Activated naive CD8-positive, alpha-beta T cell treated with anti-CD3 and anti-CD28 coated beads, Interleukin-2, amount 10 ng/mL, durations not matched to agents 7 days and 5 days (primary cell): ENCODE data around the gene DPP6. TPM values are rescaled to one million over a fixed set of nuclear protein-coding genes. Genes with fewer than 3 reads are reported as not detected.

Experiments used
- ATAC-seq: fragments of 150-1000 bp; cut with Tn5 transposase; one replicate; pipeline ENCODE4 v1.10.0; 2021; ENCODE audit warnings: low read depth, moderate library complexity
- POLR2A ChIA-PET: fragments of 350-600 bp; sonication (Branson Sonifier 250); formaldehyde crosslinking; loops from one replicate; lab custom pipeline; 2021; ENCODE audit warnings: antibody characterized with exemption; lab: Charles Lee
- DNase-seq: peaks from one replicate; pipeline ENCODE4 v3.0.0; 2021
- H3K27ac Mint-ChIP-seq: one replicate; pipeline ENCODE4 v1.8.0; 2022; ENCODE audit warnings: mild to moderate bottlenecking, mixed read lengths
- H3K27me3 Mint-ChIP-seq: one replicate; pipeline ENCODE4 v1.8.0; 2022; ENCODE audit warnings: mild to moderate bottlenecking, moderate library complexity, mixed read lengths
- H3K36me3 Mint-ChIP-seq: one replicate; pipeline ENCODE4 v1.8.0; 2021; ENCODE audit warnings: mild to moderate bottlenecking, mixed read lengths
- H3K4me1 Mint-ChIP-seq: one replicate; pipeline ENCODE4 v1.8.0; 2021; ENCODE audit warnings: mixed read lengths
- H3K4me3 Mint-ChIP-seq: one replicate; pipeline ENCODE4 v1.8.0; 2022; ENCODE audit warnings: mild to moderate bottlenecking, moderate library complexity, mixed read lengths
- H3K9me3 Mint-ChIP-seq: one replicate; pipeline ENCODE4 v1.8.0; 2021; ENCODE audit warnings: mixed read lengths
- total RNA-seq, 2 experiments: library from RNA; stranded (reverse); gene quantifications; one replicate each; pipeline ENCODE4 v1.2.3, GENCODE V29; 2021

The DPP6 gene
- total RNA-seq, 2 experiments from 2014 or later: not detected

DNA sequence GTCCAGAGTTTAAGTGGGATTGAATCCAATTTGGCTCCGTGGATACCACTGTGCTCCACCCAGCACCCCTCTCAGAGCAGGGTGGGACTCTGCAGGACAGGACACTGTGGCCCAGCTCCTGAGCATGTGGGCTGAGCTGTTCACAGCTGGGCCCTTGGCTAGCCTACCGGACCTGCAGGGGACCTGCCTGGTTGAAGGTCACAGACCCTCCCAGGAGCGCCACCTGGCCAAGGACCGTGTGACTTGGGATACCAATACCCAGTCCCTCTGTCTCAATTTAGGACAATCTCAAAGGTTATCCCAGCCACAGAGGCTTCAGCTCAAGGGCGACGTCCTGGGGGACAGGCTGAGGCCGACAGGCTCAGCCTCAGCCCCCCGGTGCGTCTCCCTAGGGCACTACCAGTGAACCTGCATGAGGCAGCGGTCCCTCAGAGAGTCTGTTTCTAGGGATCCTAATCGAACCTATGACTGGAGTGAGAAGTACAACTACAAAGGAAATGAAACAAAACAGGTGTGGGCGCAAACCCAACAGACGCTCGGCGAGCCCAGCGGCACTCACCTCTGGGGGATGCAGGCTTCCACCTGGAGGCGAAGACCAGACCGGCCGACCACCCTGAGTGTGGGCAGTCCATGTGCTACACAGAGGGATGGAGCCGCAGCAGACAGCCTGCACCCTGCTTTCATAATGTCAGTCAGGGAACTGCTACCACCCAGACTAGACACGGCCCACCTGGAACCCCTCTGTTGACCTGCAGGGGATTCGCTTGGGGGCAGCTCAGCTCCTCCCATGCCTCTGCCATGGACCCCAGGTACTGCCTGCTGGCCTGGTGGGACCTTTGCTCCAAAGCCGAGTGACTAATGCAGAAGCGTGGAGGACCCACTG lies 847.0 kb downstream of the DPP6 start:
- POLR2A ChIA-PET: no interaction called here
- ATAC-seq: no peak
- no peak for DNase-seq
- Mint-ChIP-seq H3K27ac (no peak overlapping the region), H3K36me3 (no peaks in the 10 kb centered on the region), H3K9me3 (no peaks in the 10 kb centered on the region), H3K4me1 (no peaks in the 10 kb centered on the region), H3K27me3 (no peaks in the 10 kb centered on the region), H3K4me3 (no peak overlapping the region)

DNA sequence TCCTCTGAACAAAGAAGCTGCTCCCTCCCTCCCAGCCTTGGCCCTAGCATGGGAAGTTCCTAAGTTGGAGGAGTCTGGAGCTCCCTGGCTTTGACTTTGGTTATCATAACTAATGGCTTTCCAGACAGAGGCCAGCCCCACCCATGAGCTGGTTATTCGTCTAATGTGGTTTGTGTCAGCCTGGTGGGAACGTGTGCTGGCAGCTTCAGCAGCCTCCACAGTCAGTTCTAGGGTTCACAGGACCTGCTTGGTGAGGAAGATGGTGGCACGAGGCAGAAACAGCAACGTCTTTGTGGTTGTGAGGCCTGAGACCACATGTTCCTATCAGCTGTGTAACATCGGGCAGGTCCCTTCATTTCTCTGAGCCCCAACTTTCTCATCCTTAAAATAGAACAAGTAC lies 847.7 kb downstream of the DPP6 start:
- H3K9me3 Mint-ChIP-seq: no peaks in the 10 kb centered on the region
- no peak for ATAC-seq
- no peak for DNase-seq
- no peaks in the 10 kb centered on the region for H3K27me3 Mint-ChIP-seq
- H3K4me3 Mint-ChIP-seq: no peak overlapping the region
- H3K27ac Mint-ChIP-seq: no peak overlapping the region
- no peaks in the 10 kb centered on the region for H3K36me3 Mint-ChIP-seq
- H3K4me1 Mint-ChIP-seq: no peaks in the 10 kb centered on the region
- POLR2A ChIA-PET: no interaction called here

DNA sequence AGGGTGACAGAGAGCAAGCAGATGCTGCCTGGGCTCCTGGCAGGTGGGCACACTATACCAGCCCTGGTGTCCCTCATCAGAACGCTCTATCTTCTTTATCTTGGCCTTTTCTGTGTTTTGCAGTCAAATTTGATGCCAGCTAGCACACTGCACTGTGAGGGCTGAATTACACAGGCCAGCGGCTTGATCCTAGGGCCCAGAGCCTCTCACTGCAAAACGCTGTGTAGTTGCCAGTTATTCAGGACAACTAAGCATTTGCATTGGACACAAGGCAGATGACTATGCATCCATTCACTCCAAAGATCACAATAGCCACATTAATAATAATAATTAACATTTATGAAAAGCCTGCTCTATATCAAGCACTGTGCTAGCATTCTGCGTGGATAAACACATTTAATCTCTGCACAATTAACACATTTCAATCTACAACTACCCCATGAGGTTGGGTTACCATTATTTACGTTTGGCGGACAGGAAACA lies 850.4 kb downstream of the DPP6 start:
- Mint-ChIP-seq H3K4me3 (no peak overlapping the region), H3K9me3 (no peaks in the 10 kb centered on the region), H3K27ac (no peak overlapping the region), H3K36me3 (no peaks in the 10 kb centered on the region), H3K27me3 (no peaks in the 10 kb centered on the region), H3K4me1 (no peaks in the 10 kb centered on the region)
- no peak for DNase-seq
- no peak for ATAC-seq
- POLR2A ChIA-PET: no interaction called here

DNA sequence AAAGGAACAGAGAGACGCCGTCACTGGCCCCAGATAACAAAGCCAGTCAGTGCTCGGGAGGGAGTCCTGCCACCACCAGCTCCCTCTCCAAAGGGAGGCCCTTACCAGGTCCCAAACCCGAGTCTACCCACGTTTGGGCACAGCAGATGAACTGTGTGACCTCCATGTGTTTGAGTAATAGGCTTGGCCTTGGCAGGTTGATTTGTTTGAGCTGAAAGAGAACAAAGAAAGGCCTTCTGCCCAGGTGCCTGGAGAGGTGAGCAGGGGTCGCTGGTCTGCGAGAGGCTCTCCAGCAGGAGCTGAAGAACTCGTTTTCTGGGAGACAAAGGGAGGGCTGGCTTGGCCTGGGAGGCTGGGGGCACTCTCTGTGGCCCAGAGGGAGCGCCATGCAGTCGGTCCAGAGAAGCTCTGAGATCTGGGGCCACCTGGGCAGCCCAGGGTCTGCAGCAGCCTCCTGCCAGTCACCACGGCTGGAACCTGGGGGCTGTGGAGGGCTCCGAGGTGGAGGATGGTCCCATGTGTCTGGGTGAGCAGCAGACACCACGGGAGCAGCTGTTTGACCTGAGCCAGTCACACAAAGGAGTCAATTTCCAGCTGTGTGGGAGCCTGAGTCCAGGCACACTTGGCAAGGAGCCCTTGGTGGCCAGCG lies 851.0 kb downstream of the DPP6 start:
- H3K36me3 Mint-ChIP-seq: no peaks in the 10 kb centered on the region

DNA sequence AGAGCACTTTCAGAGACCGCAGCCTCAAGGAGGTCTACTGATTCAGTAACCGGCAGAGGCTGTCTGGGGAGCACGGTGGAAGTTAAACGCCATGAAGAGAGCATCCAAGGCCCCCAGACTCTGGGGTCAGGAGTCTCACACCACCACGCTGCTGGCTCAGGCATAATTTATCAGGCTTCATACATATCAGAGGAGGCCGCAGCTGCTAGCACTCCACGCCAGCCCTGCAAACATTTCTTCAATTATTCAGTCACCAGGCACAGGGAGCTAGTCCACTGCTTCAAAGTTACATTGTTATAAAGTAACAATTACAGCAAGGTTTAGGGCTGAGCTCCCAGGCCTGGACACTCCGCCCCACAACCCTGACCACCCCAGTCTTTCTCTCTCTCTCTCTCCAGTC lies 852.9 kb downstream of the DPP6 start:
- no peak for ATAC-seq
- H3K9me3 Mint-ChIP-seq: no peaks in the 10 kb centered on the region
- H3K27me3 Mint-ChIP-seq: no peaks in the 10 kb centered on the region
- H3K36me3 Mint-ChIP-seq: no peaks in the 10 kb centered on the region
- DNase-seq: no peak
- H3K4me3 Mint-ChIP-seq: no peak overlapping the region
- H3K27ac Mint-ChIP-seq: no peak overlapping the region
- POLR2A ChIA-PET: no interaction called here
- peaks cover 5% of the 10 kb centered on the region for H3K4me1 Mint-ChIP-seq

More for the DNA sequence above, 851.0 kb downstream of the DPP6 start:
- DNase-seq (no peak), ATAC-seq (no peak)
- H3K27ac Mint-ChIP-seq: no peak overlapping the region
- POLR2A ChIA-PET: no interaction called here
- H3K27me3 Mint-ChIP-seq: no peaks in the 10 kb centered on the region
- H3K4me1 Mint-ChIP-seq: peaks cover 2% of the 10 kb centered on the region
- no peaks in the 10 kb centered on the region for H3K9me3 Mint-ChIP-seq
- no peak overlapping the region for H3K4me3 Mint-ChIP-seq

DNA sequence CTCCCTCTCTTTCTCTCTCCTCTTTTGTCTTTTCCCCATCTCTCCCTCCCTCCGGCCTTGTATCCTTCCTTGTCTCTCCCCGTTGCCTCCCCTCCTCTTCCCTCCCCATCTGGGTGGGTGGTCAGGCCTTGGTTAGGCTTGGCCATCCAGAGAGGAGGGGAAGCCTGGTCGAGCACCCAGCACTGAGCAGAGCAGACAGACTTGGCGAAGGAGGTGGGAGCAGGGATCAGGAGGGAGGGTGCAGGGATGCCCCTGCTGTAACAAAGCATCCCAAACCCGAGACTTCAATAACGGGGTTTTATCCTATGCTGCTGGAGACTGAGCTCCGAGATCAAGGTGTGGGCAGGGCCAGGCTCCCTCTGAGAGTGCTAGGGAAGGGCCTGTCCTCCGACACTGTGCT lies 853.4 kb downstream of the DPP6 start:
- no peaks in the 10 kb centered on the region for H3K9me3 Mint-ChIP-seq
- H3K4me1 Mint-ChIP-seq: peaks cover 5% of the 10 kb centered on the region
- POLR2A ChIA-PET: no interaction called here
- H3K27me3 Mint-ChIP-seq: no peaks in the 10 kb centered on the region
- DNase-seq (no peak), ATAC-seq (no peak)
- H3K4me3 Mint-ChIP-seq: no peak overlapping the region
- no peak overlapping the region for H3K27ac Mint-ChIP-seq
- H3K36me3 Mint-ChIP-seq: no peaks in the 10 kb centered on the region

DNA sequence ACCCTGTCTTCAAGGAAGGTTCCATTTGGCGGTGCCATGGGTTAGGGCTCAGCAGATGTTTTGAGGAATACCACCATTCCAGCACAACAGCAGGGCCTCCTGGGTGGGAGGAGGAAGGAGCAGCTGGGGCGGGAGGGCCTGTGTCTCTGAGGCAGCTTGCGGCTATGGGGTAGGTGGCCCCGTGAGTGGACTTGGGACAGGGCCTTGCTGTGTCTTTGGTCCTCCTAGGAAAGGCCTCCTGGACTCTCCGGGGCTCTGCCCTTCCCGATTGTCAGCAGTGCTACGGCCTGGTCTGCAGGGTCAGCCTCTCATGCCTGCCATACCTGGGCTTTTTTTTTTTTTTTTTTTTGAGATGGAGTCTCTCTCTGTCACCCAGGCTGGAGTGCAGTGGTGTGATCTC lies 854.0 kb downstream of the DPP6 start:
- Mint-ChIP-seq H3K4me3 (no peak overlapping the region), H3K27me3 (peaks cover 2% of the 10 kb centered on the region), H3K27ac (no peak overlapping the region), H3K9me3 (peaks cover 4% of the 10 kb centered on the region), H3K4me1 (peaks cover 5% of the 10 kb centered on the region), H3K36me3 (peaks cover under 1% of the 10 kb centered on the region)
- DNase-seq (no peak), ATAC-seq (no peak)
- POLR2A ChIA-PET: no interaction called here

DNA sequence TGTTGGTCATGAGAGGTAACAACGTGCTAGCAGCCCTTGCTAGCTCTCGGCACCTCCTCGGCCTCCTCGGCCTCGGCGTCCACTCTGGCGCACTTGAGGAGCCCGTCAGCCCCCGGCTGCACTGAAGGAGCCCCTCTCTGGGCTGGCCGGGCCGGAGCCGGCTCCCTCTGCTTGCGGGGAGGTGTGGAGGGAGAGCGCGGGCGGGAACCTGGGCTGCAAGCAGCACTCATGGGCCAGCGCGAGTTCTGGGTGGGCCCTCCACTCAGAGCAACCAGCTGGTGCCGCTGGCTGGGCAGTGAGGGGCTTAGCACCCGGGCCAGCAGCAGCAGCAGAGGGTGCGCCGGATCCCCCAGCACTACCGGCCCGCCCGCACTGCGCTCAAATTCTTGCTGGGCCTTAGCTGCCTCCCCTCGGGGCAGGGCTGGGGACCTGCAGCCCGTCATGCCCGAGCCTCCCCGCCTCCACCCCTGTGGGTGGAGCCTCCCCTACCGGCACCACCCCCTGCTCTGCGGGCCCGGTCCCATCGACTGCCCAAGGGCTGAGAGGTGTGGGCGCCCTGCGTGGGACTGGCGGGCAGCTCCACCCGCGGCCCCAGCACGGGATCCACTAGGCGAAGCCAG lies 854.6 kb downstream of the DPP6 start:
- peaks cover 2% of the 10 kb centered on the region for H3K36me3 Mint-ChIP-seq
- no peak overlapping the region for H3K4me3 Mint-ChIP-seq
- ATAC-seq (no peak), DNase-seq (no peak)
- peaks cover 2% of the 10 kb centered on the region for H3K27me3 Mint-ChIP-seq
- no peak overlapping the region for H3K27ac Mint-ChIP-seq
- peaks cover 5% of the 10 kb centered on the region for H3K9me3 Mint-ChIP-seq
- POLR2A ChIA-PET: no interaction called here
- peaks cover 5% of the 10 kb centered on the region for H3K4me1 Mint-ChIP-seq

DNA sequence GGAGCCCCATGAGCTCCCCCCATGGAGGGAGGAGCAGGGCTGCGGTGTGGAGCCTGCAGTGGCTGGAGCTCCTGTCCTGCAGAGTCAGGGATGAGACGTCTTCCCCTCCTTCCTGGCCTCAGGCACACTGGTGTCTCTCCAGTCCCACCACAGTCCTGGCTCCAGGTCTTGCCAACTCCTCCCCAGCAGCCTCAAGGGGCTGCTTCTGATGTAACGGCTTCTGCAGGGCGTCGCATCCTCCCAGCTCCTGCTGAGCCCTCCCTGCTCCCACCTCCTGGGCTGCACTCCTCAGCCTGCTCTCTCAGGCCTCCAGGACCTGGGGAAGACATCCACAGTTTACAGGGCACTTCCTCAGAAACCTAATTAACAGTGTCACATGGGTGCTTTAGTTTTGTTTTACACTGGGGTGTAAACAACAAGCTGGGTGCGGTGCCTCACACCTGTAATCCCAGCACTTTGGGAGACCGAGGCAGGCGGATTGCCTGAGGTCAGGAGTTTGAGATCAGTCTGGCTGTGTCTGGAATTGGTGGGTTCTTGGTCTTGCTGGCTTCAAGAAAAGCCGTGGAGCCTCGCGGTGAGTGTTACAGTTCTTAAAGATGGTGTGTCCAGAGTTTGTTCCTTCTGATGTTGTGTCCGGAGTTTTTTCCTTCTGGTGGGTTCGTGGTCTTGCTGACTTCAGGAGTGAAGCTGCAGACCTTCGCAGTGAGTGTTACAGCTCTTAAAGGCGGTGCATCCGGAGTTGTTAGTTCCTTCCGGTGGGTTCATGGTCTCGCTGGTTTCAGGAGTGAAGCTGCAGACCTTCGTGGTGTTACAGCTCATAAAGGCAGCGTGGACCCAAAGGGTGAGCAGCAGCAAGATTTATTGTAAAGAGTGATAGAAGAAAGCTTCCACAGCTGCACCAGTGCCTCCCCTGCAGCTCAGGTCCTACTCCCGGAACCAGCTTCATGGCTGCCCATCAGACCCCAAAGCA lies 855.7 kb downstream of the DPP6 start:
- peak overlapping the region; percentile 51 for H3K4me3 Mint-ChIP-seq

DNA sequence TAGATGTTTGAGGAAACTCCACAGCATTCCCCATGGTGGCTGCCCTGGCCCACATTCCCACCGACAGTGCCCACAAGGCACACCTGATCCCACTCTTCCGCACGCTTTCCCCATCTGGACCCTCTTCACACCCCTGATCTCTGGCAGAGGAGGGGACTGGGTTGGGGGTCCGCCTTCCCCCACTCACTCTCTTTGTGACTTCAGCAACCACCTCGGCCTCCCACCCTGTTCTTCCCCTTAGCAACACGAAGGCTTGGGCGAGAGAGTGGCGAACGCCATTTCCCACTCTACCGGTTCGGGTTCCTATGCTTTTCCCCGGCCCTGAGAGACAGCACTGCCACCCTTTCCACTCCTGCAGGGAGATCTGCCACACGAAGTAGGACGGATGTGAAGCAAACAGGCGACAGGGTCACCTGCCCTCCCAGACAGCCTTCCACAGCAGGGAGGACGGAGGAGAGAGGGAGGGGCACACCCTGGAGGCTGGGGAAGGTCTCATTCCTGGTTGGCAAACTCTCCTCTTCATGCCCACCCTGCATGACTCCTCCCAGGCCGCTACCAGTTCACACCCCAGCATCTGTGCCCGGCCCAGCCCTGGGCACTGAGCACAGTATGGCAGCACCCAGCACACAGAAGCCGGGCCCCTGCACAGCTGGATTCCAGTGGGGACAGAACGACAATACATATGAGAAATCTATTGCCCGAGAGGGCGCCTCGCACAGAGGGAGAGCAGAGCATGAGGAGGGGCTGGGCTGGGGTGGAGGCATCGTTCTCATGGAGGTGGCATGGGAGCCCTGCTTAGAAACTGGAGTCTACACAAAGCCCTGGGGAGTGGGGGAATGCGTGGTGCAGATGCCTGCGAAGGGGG lies 857.3 kb downstream of the DPP6 start:
- ATAC-seq: no peak
- POLR2A ChIA-PET: no interaction called here

More for the DNA sequence above, 855.7 kb downstream of the DPP6 start:
- no peak for DNase-seq
- POLR2A ChIA-PET: no interaction called here
- Mint-ChIP-seq H3K36me3 (peaks cover 2% of the 10 kb centered on the region), H3K9me3 (peaks cover 5% of the 10 kb centered on the region), H3K27ac (peak overlapping the region; percentile 83), H3K27me3 (peaks cover 2% of the 10 kb centered on the region), H3K4me1 (peaks cover 5% of the 10 kb centered on the region)
- ATAC-seq: no peak

DNA sequence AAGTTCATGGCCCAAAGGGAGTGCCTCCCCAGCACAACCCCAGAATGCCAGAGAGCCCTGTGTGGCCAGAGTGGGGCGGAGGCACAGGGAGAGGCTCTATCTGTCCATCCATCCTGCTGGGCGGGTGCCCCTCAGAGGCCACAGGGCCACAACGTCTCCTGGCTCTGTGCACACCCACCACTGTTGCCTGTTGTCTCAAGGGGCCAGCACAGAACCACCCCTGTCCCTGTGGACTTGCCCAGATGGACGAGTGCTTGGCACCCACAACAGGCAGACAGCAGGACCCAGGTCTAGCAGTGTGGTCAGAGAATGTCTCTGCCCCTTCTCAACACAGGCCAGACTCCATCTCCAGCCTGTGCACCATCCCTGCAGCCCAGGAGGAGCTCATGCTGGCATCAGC lies 857.9 kb downstream of the DPP6 start:
- Mint-ChIP-seq H3K27ac (no peak overlapping the region), H3K4me1 (peaks cover 11% of the 10 kb centered on the region), H3K36me3 (peaks cover 2% of the 10 kb centered on the region), H3K27me3 (peaks cover 10% of the 10 kb centered on the region), H3K4me3 (no peak overlapping the region), H3K9me3 (peaks cover 5% of the 10 kb centered on the region)
- ATAC-seq (no peak), DNase-seq (no peak)
- POLR2A ChIA-PET: no interaction called here

More for the DNA sequence above, 857.3 kb downstream of the DPP6 start:
- DNase-seq: no peak
- no peak overlapping the region for H3K4me3 Mint-ChIP-seq
- peaks cover 7% of the 10 kb centered on the region for H3K27me3 Mint-ChIP-seq
- peaks cover 9% of the 10 kb centered on the region for H3K4me1 Mint-ChIP-seq
- no peak overlapping the region for H3K27ac Mint-ChIP-seq
- peaks cover 2% of the 10 kb centered on the region for H3K36me3 Mint-ChIP-seq
- H3K9me3 Mint-ChIP-seq: peaks cover 5% of the 10 kb centered on the region

DNA sequence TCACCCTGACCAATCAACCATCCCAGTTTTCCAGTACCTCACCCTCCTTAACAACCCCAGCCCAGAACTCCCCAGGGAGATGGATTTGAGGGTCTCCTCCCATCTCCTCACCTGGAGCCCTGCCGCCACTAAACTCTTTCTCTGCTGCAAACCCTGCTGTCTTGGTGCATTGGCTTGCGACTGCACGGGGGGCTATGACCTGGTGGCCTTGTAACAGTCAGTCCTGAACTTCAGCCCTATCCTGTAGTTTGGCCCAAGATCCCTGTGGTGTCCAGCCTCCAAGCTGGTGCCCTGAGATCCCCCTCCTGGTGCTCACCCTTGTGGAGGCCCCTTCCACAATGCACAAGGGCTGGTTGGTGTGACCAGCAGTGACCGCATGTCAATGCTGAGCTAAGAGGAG lies 858.8 kb downstream of the DPP6 start:
- H3K36me3 Mint-ChIP-seq: peaks cover 2% of the 10 kb centered on the region

More for the DNA sequence above, 858.8 kb downstream of the DPP6 start:
- POLR2A ChIA-PET: no interaction called here
- Mint-ChIP-seq H3K27ac (no peak overlapping the region), H3K4me1 (peaks cover 11% of the 10 kb centered on the region), H3K9me3 (peaks cover 5% of the 10 kb centered on the region), H3K27me3 (peaks cover 13% of the 10 kb centered on the region), H3K4me3 (no peak overlapping the region)
- no peak for DNase-seq
- ATAC-seq: no peak
